CD4-positive, alpha-beta T cell (primary cell): ENCODE measurements around the gene LRPAP1. TPM values are rescaled to one million over a fixed set of nuclear protein-coding genes. Genes with fewer than 3 reads are reported as not detected.

Experiments used
- ATAC-seq: fragments of 200-7000 bp; cut with Tn5 transposase; one replicate; pipeline ENCODE4 v1.10.0; 2022; ENCODE audit warnings: mild to moderate bottlenecking; ENCODE audit not compliant: poor library complexity
- CTCF ChIA-PET: fragments of 350-600 bp; sonication (Branson Sonifier 250); formaldehyde crosslinking; loops from one replicate; lab custom pipeline; 2021; ENCODE audit warnings: antibody characterized with exemption, inconsistent platforms; lab: Charles Lee
- POLR2A ChIA-PET: fragments of 350-600 bp; sonication (Branson Sonifier 250); formaldehyde crosslinking; loops from one replicate; lab custom pipeline; 2021; ENCODE audit warnings: antibody characterized with exemption, inconsistent platforms; lab: Charles Lee
- DNase-seq, 14 experiments: peaks; one replicate each; pipeline ENCODE4 v3.0.0-alpha.2; 2013 to 2020; ENCODE audit warnings: mixed read lengths in 2 of 14
- H3K27ac ChIP-seq, 2 donors: one replicate each; pipeline versions ENCODE4 v1.5.1 to v1.7.0; 2013; ENCODE audit warnings: low read length in 2 of 2, low read depth in 1 of 2, mild to moderate bottlenecking in 1 of 2
- H3K27me3 ChIP-seq, 2 experiments: 1 replicate in 1 of 2; 2 replicates in 1 of 2; pipeline versions ENCODE4 v1.6.1 to v1.7.0; 2013; ENCODE audit warnings: low read length in 2 of 2, control low read depth in 1 of 2, mild to moderate bottlenecking in 1 of 2, moderate library complexity in 1 of 2; ENCODE audit not compliant: insufficient read depth in 2 of 2, control insufficient read depth in 1 of 2
- H3K36me3 ChIP-seq: one replicate; pipeline ENCODE4 v1.6.1; 2013; ENCODE audit warnings: low read length, control low read depth; ENCODE audit not compliant: insufficient read depth
- H3K4me1 ChIP-seq: one replicate; pipeline ENCODE4 v1.6.1; 2013; ENCODE audit warnings: low read length, control low read depth; ENCODE audit not compliant: insufficient read depth
- H3K4me3 ChIP-seq: one replicate; pipeline ENCODE4 v1.5.1; 2013; ENCODE audit warnings: mild to moderate bottlenecking, low read length, moderate library complexity
- H3K9me3 ChIP-seq, 2 experiments: 1 replicate in 1 of 2; 2 replicates in 1 of 2; pipeline versions ENCODE4 v1.6.1 to v1.7.0; 2013; ENCODE audit warnings: low read length in 2 of 2, mild to moderate bottlenecking in 2 of 2, control low read depth in 1 of 2, moderate library complexity in 1 of 2; ENCODE audit not compliant: control insufficient read depth in 1 of 2, insufficient read depth in 1 of 2
- H3K27ac Mint-ChIP-seq: one replicate; pipeline ENCODE4 v1.8.0; 2020; ENCODE audit warnings: mixed read lengths
- H3K27me3 Mint-ChIP-seq: one replicate; pipeline ENCODE4 v1.8.0; 2021; ENCODE audit warnings: mixed read lengths
- H3K36me3 Mint-ChIP-seq: one replicate; pipeline ENCODE4 v1.8.0; 2021; ENCODE audit warnings: low read depth, mixed read lengths
- H3K4me1 Mint-ChIP-seq: one replicate; pipeline ENCODE4 v1.8.0; 2021; ENCODE audit warnings: low read depth, mixed read lengths
- H3K4me3 Mint-ChIP-seq: one replicate; pipeline ENCODE4 v1.8.0; 2020; ENCODE audit warnings: mild to moderate bottlenecking, mixed read lengths
- H3K9me3 Mint-ChIP-seq: one replicate; pipeline ENCODE4 v1.8.0; 2020; ENCODE audit warnings: mixed read lengths
- CTCF ChIP-seq: fragments of 200-600 bp; IDR thresholded peaks from one replicate; pipeline ENCODE4 v1.8.0; 2022; ENCODE audit warnings: antibody characterized with exemption, mild to moderate bottlenecking
- intact Hi-C, 2 experiments: fragments of 100-400 bp; cut with DNase I in 1 of 2; cut with micrococcal nuclease in 1 of 2; formaldehyde crosslinking; loops; one replicate each; pipeline versions ENCODE4 v1.15.1 to v1.9.0; 2023 to 2025; cut with DNase I, micrococcal nuclease
- total RNA-seq, 174 experiments: library from RNA in 2 of 174; stranded (reverse) in 2 of 174; gene quantifications; one replicate each; pipeline ENCODE4 v1.2.3 and lab custom pipeline; 2021 to 2026

The LRPAP1 gene
- total RNA-seq, 2 experiments from 2014 or later, result 84.2 to 88.0 TPM

- H3K4me1 Mint-ChIP-seq, result no peaks in the 10 kb centered on the region
- H3K27me3 ChIP-seq, result no peaks in the 10 kb centered on the region
- H3K4me3 ChIP-seq, result no peak overlapping the region
- H3K27me3 Mint-ChIP-seq, result no peaks in the 10 kb centered on the region
- H3K9me3 Mint-ChIP-seq, result no peaks in the 10 kb centered on the region
- ChIA-PET POLR2A (no interaction called here), CTCF (no interaction called here)
- no peak overlapping the region for H3K27ac Mint-ChIP-seq
- intact Hi-C loops, result no loop called here
- H3K4me3 Mint-ChIP-seq, result no peak overlapping the region
- ATAC-seq (no peak), DNase-seq (no peak)
- H3K9me3 ChIP-seq, result no peaks in the 10 kb centered on the region
- no peak overlapping the region for H3K27ac ChIP-seq
- no peaks in the 10 kb centered on the region for H3K4me1 ChIP-seq
- TF ChIP-seq CTCF, result no peak
- peaks cover 64% of the 10 kb centered on the region for H3K36me3 Mint-ChIP-seq
- H3K36me3 ChIP-seq, result peaks cover 51% of the 10 kb centered on the region
Measured at GRCh38 chr4:3505231-3505630, 27.0 kb downstream of the LRPAP1 start.

GRCh38 chr4:3502941-3503936, 29.0 kb downstream of the LRPAP1 start:
- Mint-ChIP-seq H3K9me3 (no peaks in the 10 kb centered on the region), H3K4me1 (no peaks in the 10 kb centered on the region), H3K36me3 (peaks cover 50% of the 10 kb centered on the region), H3K27ac (no peak overlapping the region), H3K4me3 (no peak overlapping the region), H3K27me3 (no peaks in the 10 kb centered on the region)
- H3K4me3 ChIP-seq, result no peak overlapping the region
- DNase-seq (no peak), ATAC-seq (no peak)
- no peaks in the 10 kb centered on the region for H3K27me3 ChIP-seq
- H3K36me3 ChIP-seq, result peaks cover 35% of the 10 kb centered on the region
- H3K27ac ChIP-seq, result no peak overlapping the region
- no peak for TF ChIP-seq CTCF
- ChIA-PET POLR2A (no interaction called here), CTCF (no interaction called here)
- H3K9me3 ChIP-seq, result no peaks in the 10 kb centered on the region
- H3K4me1 ChIP-seq, result no peaks in the 10 kb centered on the region
- intact Hi-C loops, result no loop called here

GRCh38 chr4:3501825-3502425, 30.3 kb downstream of the LRPAP1 start:
- peaks cover 29% of the 10 kb centered on the region for H3K36me3 ChIP-seq
- intact Hi-C loops, result no loop called here
- no peak overlapping the region for H3K27ac Mint-ChIP-seq
- H3K4me1 Mint-ChIP-seq, result no peaks in the 10 kb centered on the region
- no peak overlapping the region for H3K4me3 Mint-ChIP-seq
- no peak for TF ChIP-seq CTCF
- H3K4me3 ChIP-seq, result no peak overlapping the region
- ATAC-seq (no peak), DNase-seq (no peak)
- H3K36me3 Mint-ChIP-seq, result peaks cover 37% of the 10 kb centered on the region
- no peaks in the 10 kb centered on the region for H3K4me1 ChIP-seq
- CTCF ChIA-PET, result no interaction called here
- no peaks in the 10 kb centered on the region for H3K27me3 Mint-ChIP-seq
- POLR2A ChIA-PET, result no interaction called here
- H3K9me3 Mint-ChIP-seq, result no peaks in the 10 kb centered on the region
- H3K27ac ChIP-seq, result no peak overlapping the region
- H3K27me3 ChIP-seq, result no peaks in the 10 kb centered on the region
- H3K9me3 ChIP-seq, result no peaks in the 10 kb centered on the region
